GM18508 (cell line): Measurements from ENCODE around the gene DSCAML1.

Source experiments
- ATAC-seq: cut with Tn5 transposase; IDR thresholded peaks from one replicate; pipeline ENCODE4 v1.9.1; 2021; ENCODE audit warnings: moderate number of reproducible peaks; ENCODE audit not compliant: insufficient read depth, unreplicated experiment

The DSCAML1 gene

GRCh38 chr11:117644403-117645155, 152.4 kb downstream of the DSCAML1 start:
- ATAC-seq, result no peak

GRCh38 chr11:117643606-117644300, 153.3 kb downstream of the DSCAML1 start:
- no peak for ATAC-seq

- ATAC-seq, result no peak
These were observed 154.2 kb downstream of the DSCAML1 start for GRCh38 chr11:117642835-117643234.

GRCh38 chr11:117642396-117642795, 154.6 kb downstream of the DSCAML1 start:
- no peak for ATAC-seq

- ATAC-seq, result no peak
These were observed 155.8 kb downstream of the DSCAML1 start for GRCh38 chr11:117641008-117641915.

- ATAC-seq, result no peak
These were observed 157.0 kb downstream of the DSCAML1 start for GRCh38 chr11:117640041-117640440.

- ATAC-seq, result no peak
These were observed 157.4 kb downstream of the DSCAML1 start for GRCh38 chr11:117639601-117640000.

GRCh38 chr11:117638911-117639543, 158.0 kb downstream of the DSCAML1 start:
- ATAC-seq, result no peak

GRCh38 chr11:117634756-117635603, 162.0 kb downstream of the DSCAML1 start:
- ATAC-seq, result no peak

- no peak for ATAC-seq
These were observed 162.8 kb downstream of the DSCAML1 start for GRCh38 chr11:117633976-117634755.

- no peak for ATAC-seq
These were observed 163.7 kb downstream of the DSCAML1 start for GRCh38 chr11:117633186-117633754.

GRCh38 chr11:117632306-117632705, 164.7 kb downstream of the DSCAML1 start:
- ATAC-seq, result no peak

- no peak for ATAC-seq
These were observed 165.5 kb downstream of the DSCAML1 start for GRCh38 chr11:117631336-117632140.

- no peak for ATAC-seq
These were observed 167.0 kb downstream of the DSCAML1 start for GRCh38 chr11:117629891-117630538.

GRCh38 chr11:117629146-117629545, 167.9 kb downstream of the DSCAML1 start:
- ATAC-seq, result no peak

- no peak for ATAC-seq
These were observed 169.8 kb downstream of the DSCAML1 start for GRCh38 chr11:117627259-117627658.

GRCh38 chr11:117626576-117626975, 170.4 kb downstream of the DSCAML1 start:
- ATAC-seq, result no peak
